ENCODE results near the gene CDHR2.

DNA sequence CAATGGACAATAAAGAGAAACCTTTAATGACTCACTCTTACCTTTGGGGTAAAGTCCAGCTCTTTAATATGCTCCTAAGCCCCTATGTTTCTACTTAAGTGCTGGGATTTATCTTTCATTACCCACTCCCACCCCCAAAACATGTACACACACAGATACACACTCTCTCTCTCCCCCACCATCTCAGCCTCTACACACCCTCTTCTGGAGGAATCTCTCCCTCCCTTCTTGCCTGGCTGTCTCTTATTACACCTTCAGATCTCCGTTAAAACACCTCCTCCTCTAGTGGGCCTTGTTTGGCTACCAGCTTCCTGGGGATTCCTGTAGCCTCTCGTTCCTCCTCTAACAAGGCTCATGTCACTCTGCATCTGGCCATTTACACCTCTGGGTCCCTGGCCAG is 53.9 kb downstream of the CDHR2 start:
- TF ChIP-seq, protein P1, sequence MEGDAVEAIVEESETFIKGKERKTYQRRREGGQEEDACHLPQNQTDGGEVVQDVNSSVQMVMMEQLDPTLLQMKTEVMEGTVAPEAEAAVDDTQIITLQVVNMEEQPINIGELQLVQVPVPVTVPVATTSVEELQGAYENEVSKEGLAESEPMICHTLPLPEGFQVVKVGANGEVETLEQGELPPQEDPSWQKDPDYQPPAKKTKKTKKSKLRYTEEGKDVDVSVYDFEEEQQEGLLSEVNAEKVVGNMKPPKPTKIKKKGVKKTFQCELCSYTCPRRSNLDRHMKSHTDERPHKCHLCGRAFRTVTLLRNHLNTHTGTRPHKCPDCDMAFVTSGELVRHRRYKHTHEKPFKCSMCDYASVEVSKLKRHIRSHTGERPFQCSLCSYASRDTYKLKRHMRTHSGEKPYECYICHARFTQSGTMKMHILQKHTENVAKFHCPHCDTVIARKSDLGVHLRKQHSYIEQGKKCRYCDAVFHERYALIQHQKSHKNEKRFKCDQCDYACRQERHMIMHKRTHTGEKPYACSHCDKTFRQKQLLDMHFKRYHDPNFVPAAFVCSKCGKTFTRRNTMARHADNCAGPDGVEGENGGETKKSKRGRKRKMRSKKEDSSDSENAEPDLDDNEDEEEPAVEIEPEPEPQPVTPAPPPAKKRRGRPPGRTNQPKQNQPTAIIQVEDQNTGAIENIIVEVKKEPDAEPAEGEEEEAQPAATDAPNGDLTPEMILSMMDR (IDR thresholded peaks at IDR 0.05 in 2 of 3, conservative IDR thresholded peaks at IDR 0.05 in 1 of 3; ENCODE audit: borderline replicate concordance in 1 of 3, insufficient read depth in 1 of 3, low read depth in 2 of 3, low read length in 2 of 3): no peak
- no peak for TF ChIP-seq POLR2A (IDR thresholded peaks at IDR 0.05; ENCODE audit: borderline replicate concordance, extremely low read depth, insufficient read depth, insufficient read length)
- TF ChIP-seq ELF1 (IDR thresholded peaks at IDR 0.05; ENCODE audit: borderline replicate concordance, low read depth): no peak
- no peak for TF ChIP-seq EZH2 (IDR thresholded peaks at IDR 0.05)
- TF ChIP-seq, protein P2, sequence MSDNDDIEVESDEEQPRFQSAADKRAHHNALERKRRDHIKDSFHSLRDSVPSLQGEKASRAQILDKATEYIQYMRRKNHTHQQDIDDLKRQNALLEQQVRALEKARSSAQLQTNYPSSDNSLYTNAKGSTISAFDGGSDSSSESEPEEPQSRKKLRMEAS (IDR thresholded peaks at IDR 0.05): no peak
- TF ChIP-seq, protein P3, sequence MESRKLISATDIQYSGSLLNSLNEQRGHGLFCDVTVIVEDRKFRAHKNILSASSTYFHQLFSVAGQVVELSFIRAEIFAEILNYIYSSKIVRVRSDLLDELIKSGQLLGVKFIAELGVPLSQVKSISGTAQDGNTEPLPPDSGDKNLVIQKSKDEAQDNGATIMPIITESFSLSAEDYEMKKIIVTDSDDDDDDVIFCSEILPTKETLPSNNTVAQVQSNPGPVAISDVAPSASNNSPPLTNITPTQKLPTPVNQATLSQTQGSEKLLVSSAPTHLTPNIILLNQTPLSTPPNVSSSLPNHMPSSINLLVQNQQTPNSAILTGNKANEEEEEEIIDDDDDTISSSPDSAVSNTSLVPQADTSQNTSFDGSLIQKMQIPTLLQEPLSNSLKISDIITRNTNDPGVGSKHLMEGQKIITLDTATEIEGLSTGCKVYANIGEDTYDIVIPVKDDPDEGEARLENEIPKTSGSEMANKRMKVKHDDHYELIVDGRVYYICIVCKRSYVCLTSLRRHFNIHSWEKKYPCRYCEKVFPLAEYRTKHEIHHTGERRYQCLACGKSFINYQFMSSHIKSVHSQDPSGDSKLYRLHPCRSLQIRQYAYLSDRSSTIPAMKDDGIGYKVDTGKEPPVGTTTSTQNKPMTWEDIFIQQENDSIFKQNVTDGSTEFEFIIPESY (IDR thresholded peaks at IDR 0.05; ENCODE audit: extremely low read depth, insufficient replicate concordance, low read length): no peak
- no peak for TF ChIP-seq EGR1 (IDR thresholded peaks at IDR 0.05; ENCODE audit: low read depth)
- TF ChIP-seq SRF (IDR thresholded peaks at IDR 0.05; ENCODE audit: low read depth): no peak
- TF ChIP-seq SIN3A (IDR thresholded peaks at IDR 0.05; ENCODE audit: low read depth): no peak

All from HCT116 (cell line).